SU-DHL-6 (cell line): Measurements from ENCODE around the gene FKBP9.

ENCODE experiments used
- EZH2phosphoT487 ChIP-seq: fragments of 200-600 bp; sonication (generic), shearing (Covaris generic); conservative IDR thresholded peaks from 2 replicates; pipeline ENCODE4 v1.6.1; 2018; ENCODE audit warnings: mild to moderate bottlenecking, antibody characterized with exemption, low read length, moderate library complexity, mixed read lengths
- TF ChIP-seq, protein P1 (sequence below): fragments of 200-600 bp; sonication (generic); IDR thresholded peaks from one replicate; pipeline ENCODE4 v1.5.1; 2017; ENCODE audit warnings: antibody characterized with exemption, mild to moderate bottlenecking, low read length, moderate library complexity; ENCODE audit not compliant: insufficient read depth, poor library complexity, severe bottlenecking

DNA sequence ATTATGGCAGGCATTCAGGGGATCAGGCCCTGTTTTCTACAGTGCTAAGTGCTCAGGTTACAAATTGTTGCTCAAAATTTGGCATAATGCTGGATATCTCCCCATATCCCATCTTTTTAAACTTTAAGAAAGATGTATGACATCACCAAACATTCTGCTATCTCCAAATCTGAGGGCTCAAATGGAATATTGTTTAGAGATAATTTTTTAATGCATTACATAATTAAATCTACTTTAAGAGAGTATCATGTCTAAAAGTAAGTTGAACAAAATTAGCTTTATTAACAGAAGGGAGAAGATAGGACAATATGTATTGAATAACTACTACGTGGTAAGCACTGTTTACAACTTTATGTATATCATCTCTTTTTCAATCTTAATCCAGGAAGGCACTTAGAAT lies 91.5 kb downstream of the FKBP9 start:
- TF ChIP-seq, protein P1, sequence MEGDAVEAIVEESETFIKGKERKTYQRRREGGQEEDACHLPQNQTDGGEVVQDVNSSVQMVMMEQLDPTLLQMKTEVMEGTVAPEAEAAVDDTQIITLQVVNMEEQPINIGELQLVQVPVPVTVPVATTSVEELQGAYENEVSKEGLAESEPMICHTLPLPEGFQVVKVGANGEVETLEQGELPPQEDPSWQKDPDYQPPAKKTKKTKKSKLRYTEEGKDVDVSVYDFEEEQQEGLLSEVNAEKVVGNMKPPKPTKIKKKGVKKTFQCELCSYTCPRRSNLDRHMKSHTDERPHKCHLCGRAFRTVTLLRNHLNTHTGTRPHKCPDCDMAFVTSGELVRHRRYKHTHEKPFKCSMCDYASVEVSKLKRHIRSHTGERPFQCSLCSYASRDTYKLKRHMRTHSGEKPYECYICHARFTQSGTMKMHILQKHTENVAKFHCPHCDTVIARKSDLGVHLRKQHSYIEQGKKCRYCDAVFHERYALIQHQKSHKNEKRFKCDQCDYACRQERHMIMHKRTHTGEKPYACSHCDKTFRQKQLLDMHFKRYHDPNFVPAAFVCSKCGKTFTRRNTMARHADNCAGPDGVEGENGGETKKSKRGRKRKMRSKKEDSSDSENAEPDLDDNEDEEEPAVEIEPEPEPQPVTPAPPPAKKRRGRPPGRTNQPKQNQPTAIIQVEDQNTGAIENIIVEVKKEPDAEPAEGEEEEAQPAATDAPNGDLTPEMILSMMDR: no peak
- no peak for TF ChIP-seq EZH2phosphoT487
